Mononuclear cell (primary cell): ENCODE measurements around the gene PRTN3. TPM values are rescaled to one million over a fixed set of nuclear protein-coding genes. Genes with fewer than 3 reads are reported as not detected.
"Not testable (repeated sequence)": the region's sequence is repeated elsewhere in the genome, so short reads cannot be mapped to it uniquely, and the experiment has no call there.

Source experiments
- H3K27me3 ChIP-seq: 2 replicates; pipeline ENCODE4 v1.6.0; 2011; ENCODE audit warnings: low read length, control low read depth; ENCODE audit not compliant: insufficient read depth
- H3K4me1 ChIP-seq: 2 replicates; pipeline ENCODE4 v1.5.1; 2011; ENCODE audit warnings: mild to moderate bottlenecking, low read length, control low read depth; ENCODE audit not compliant: insufficient read depth
- H3K4me3 ChIP-seq: 2 replicates; pipeline ENCODE4 v1.5.1; 2011; ENCODE audit warnings: mild to moderate bottlenecking, low read length, moderate library complexity
- H3K9me3 ChIP-seq: 2 replicates; pipeline ENCODE4 v1.5.1; 2011; ENCODE audit warnings: low read depth, mild to moderate bottlenecking, control low read depth, low read length
- total RNA-seq: library from RNA; depleted of rRNA; stranded (reverse); fragments of >200 nt; gene quantifications from one replicate; pipeline ENCODE4 v1.2.3, GENCODE V29; 2012

Gene PRTN3
- total RNA-seq, 1 donor, result 0.31 TPM

- H3K9me3 ChIP-seq, result no peaks in the 10 kb centered on the region
Measured at GRCh38 chr19:821825-822503, 18.8 kb upstream of the PRTN3 start, which contains the start of gene PLPPR3. Gene PLPPR3, minus strand, starts transcription at chr19:821955. Its CDS starts 396 bp downstream, at chr19:821559.

GRCh38 chr19:823565-824121, 17.2 kb upstream of the PRTN3 start:
- Histone ChIP-seq H3K9me3 (no peaks in the 10 kb centered on the region), H3K4me3 (no peak overlapping the region), H3K4me1 (peaks cover 43% of the 10 kb centered on the region), H3K27me3 (no peaks in the 10 kb centered on the region)

More at GRCh38 chr19:821825-822503, 18.8 kb upstream of the PRTN3 start, which contains the start of gene PLPPR3:
- Histone ChIP-seq H3K4me1 (peaks cover 35% of the 10 kb centered on the region), H3K27me3 (no peaks in the 10 kb centered on the region), H3K4me3 (no peak within 1 kb of the TSS)

GRCh38 chr19:824885-825284, 15.9 kb upstream of the PRTN3 start:
- H3K9me3 ChIP-seq, result no peaks in the 10 kb centered on the region
- peaks cover 43% of the 10 kb centered on the region for H3K4me1 ChIP-seq
- no peak overlapping the region for H3K4me3 ChIP-seq
- no peaks in the 10 kb centered on the region for H3K27me3 ChIP-seq

GRCh38 chr19:825897-826644, 14.7 kb upstream of the PRTN3 start:
- Histone ChIP-seq H3K4me1 (peaks cover 43% of the 10 kb centered on the region), H3K27me3 (no peaks in the 10 kb centered on the region), H3K9me3 (no peaks in the 10 kb centered on the region), H3K4me3 (no peak overlapping the region)

GRCh38 chr19:827314-827709, 13.5 kb upstream of the PRTN3 start:
- Histone ChIP-seq H3K27me3 (no peaks in the 10 kb centered on the region), H3K4me1 (peaks cover 43% of the 10 kb centered on the region)

GRCh38 chr19:827710-828321, 13.0 kb upstream of the PRTN3 start, which contains the start of gene AZU1:
Gene AZU1, plus strand, starts transcription at chr19:827837. Its CDS starts 10 bp downstream, at chr19:827847.
- H3K4me3 ChIP-seq, result no peak within 1 kb of the TSS
- H3K4me1 ChIP-seq, result peaks cover 40% of the 10 kb centered on the region
- H3K9me3 ChIP-seq, result no peaks in the 10 kb centered on the region
- H3K27me3 ChIP-seq, result no peaks in the 10 kb centered on the region

More at GRCh38 chr19:827314-827709, 13.5 kb upstream of the PRTN3 start:
- H3K4me3 ChIP-seq, result no peak overlapping the region
- H3K9me3 ChIP-seq, result no peaks in the 10 kb centered on the region

- Histone ChIP-seq H3K27me3 (no peaks in the 10 kb centered on the region), H3K4me1 (peaks cover 28% of the 10 kb centered on the region), H3K4me3 (no peak overlapping the region), H3K9me3 (no peaks in the 10 kb centered on the region)
Measured at GRCh38 chr19:829129-829758, 11.6 kb upstream of the PRTN3 start.

- no peaks in the 10 kb centered on the region for H3K9me3 ChIP-seq
- peaks cover 14% of the 10 kb centered on the region for H3K4me1 ChIP-seq
- H3K4me3 ChIP-seq, result no peak overlapping the region
- H3K27me3 ChIP-seq, result no peaks in the 10 kb centered on the region
Measured at GRCh38 chr19:831407-832369, 9.1 kb upstream of the PRTN3 start.

- Histone ChIP-seq H3K4me1 (peaks cover 13% of the 10 kb centered on the region), H3K27me3 (no peaks in the 10 kb centered on the region), H3K9me3 (no peaks in the 10 kb centered on the region), H3K4me3 (no peak overlapping the region)
Measured at GRCh38 chr19:834216-834615, 6.6 kb upstream of the PRTN3 start.

- Histone ChIP-seq H3K4me1 (peaks cover 17% of the 10 kb centered on the region), H3K27me3 (no peaks in the 10 kb centered on the region), H3K9me3 (no peaks in the 10 kb centered on the region), H3K4me3 (no peak overlapping the region)
Measured at GRCh38 chr19:835210-835810, 5.5 kb upstream of the PRTN3 start.

GRCh38 chr19:842802-843179, 2.0 kb downstream of the PRTN3 start:
- not testable (repeated sequence) for H3K27me3 ChIP-seq, H3K4me3 ChIP-seq

GRCh38 chr19:843180-843835, 2.5 kb downstream of the PRTN3 start:
- no peak overlapping the region for H3K4me3 ChIP-seq
- H3K9me3 ChIP-seq, result no peaks in the 10 kb centered on the region
- H3K4me1 ChIP-seq, result peaks cover 32% of the 10 kb centered on the region
- peaks cover 3% of the 10 kb centered on the region for H3K27me3 ChIP-seq

More at GRCh38 chr19:842802-843179, 2.0 kb downstream of the PRTN3 start:
- H3K9me3 ChIP-seq, result not testable (repeated sequence)
- peaks cover 30% of the 10 kb centered on the region for H3K4me1 ChIP-seq
